Smooth muscle cell (in vitro differentiated cells): ENCODE measurements around the gene PTPRD. TPM values are rescaled to one million over a fixed set of nuclear protein-coding genes. Genes with fewer than 3 reads are reported as not detected.

Source experiments
- DNase-seq: peaks from one replicate; lab custom pipeline; 2025; ENCODE audit not compliant: unreplicated experiment; lab: John Stamatoyannopoulos, UW
- H2AFZ ChIP-seq: fragments of 200-600 bp; sonication (generic); 2 replicates; pipeline ENCODE4 v1.6.0; 2016; ENCODE audit warnings: antibody characterized with exemption, low read depth, mild to moderate bottlenecking
- H3F3A ChIP-seq: fragments of 200-600 bp; sonication (generic); 2 replicates; pipeline ENCODE4 v1.6.0; 2017; ENCODE audit warnings: antibody characterized with exemption, low read depth
- H3K27ac ChIP-seq: fragments of 200-600 bp; sonication (generic); 2 replicates; pipeline ENCODE4 v1.5.1; 2016; ENCODE audit warnings: low read depth, mild to moderate bottlenecking
- H3K27me3 ChIP-seq: fragments of 200-600 bp; sonication (generic); 2 replicates; pipeline ENCODE4 v1.6.1; 2016; ENCODE audit warnings: low read depth, mild to moderate bottlenecking
- H3K36me3 ChIP-seq: fragments of 200-600 bp; sonication (generic); 2 replicates; pipeline ENCODE4 v1.5.1; 2016; ENCODE audit warnings: low read depth
- H3K4me1 ChIP-seq: fragments of 200-600 bp; sonication (generic); 2 replicates; pipeline ENCODE4 v1.5.1; 2016; ENCODE audit warnings: low read depth
- H3K4me2 ChIP-seq: fragments of 200-600 bp; sonication (generic); 2 replicates; pipeline ENCODE4 v1.6.0; 2016; ENCODE audit warnings: mild to moderate bottlenecking
- H3K4me3 ChIP-seq: fragments of 200-600 bp; sonication (generic); 2 replicates; pipeline ENCODE4 v1.5.1; 2016; ENCODE audit warnings: mild to moderate bottlenecking
- H3K79me2 ChIP-seq: fragments of 200-600 bp; sonication (generic); 2 replicates; pipeline ENCODE4 v1.6.0; 2016; ENCODE audit warnings: low read depth, mild to moderate bottlenecking
- H3K9ac ChIP-seq: fragments of 200-600 bp; sonication (generic); 2 replicates; pipeline ENCODE4 v1.6.0; 2016; ENCODE audit warnings: low read depth
- H3K9me3 ChIP-seq: fragments of 200-600 bp; sonication (generic); replicated peaks from 2 replicates; pipeline ENCODE4 v1.5.1; 2016; ENCODE audit warnings: low read depth
- H4K20me1 ChIP-seq: fragments of 200-600 bp; sonication (generic); 2 replicates; pipeline ENCODE4 v1.6.0; 2016; ENCODE audit warnings: low read depth
- WGBS: methylation state at CpG from one replicate; pipeline ENCODE4 v1.1.7; 2016; ENCODE audit warnings: low lambda C conversion rate; 5-methylcytosine and 5-hydroxymethylcytosine counted together
- polyA plus RNA-seq: library from polyadenylated mRNA; unstranded; fragments of >200 nt; fragmentation: Nextera tagmentation; extraction: Ambion mirVana; gene quantifications from 2 replicates; pipeline ENCODE4 v1.2.1, GENCODE V29; 2016
- total RNA-seq: library from RNA; depleted of rRNA; stranded (reverse); fragments of >200 nt; gene quantifications from 2 replicates; pipeline ENCODE4 v1.2.3, GENCODE V29; 2014
- TF ChIP-seq, protein P1 (sequence below): fragments of 200-600 bp; sonication (generic); IDR thresholded peaks from 2 replicates; pipeline ENCODE4 v1.5.1; 2017; ENCODE audit warnings: borderline replicate concordance, mild to moderate bottlenecking, antibody characterized with exemption; ENCODE audit not compliant: insufficient read depth, poor library complexity, severe bottlenecking

Gene PTPRD
- total and polyA plus RNA-seq, 2 experiments from 2014 or later = 6.5 to 61.0 TPM

DNA sequence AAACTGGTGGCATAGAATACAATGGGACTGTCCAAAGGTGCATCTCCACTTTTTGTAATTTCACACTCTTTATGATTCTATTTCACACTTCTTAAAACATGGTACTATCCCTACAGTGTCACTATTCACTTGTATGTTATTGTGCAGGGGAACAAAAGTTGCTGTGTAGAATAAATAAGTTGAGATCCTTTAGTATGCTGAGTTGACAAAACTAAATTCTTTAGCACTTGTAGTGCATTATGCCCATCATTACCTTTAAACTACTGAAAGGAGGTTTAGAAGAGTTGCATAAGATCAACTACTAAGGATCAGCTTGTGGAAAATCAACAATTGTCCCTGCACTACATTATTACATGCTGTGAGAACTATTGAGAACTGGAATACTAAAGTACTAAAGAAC is 1380.9 kb downstream of the PTPRD start:
- DNase-seq = no peak
- no peaks in the 10 kb centered on the region for H3K79me2 ChIP-seq
- H3K4me2 ChIP-seq = no peak overlapping the region
- H4K20me1 ChIP-seq = no peaks in the 10 kb centered on the region
- TF ChIP-seq, protein P1, sequence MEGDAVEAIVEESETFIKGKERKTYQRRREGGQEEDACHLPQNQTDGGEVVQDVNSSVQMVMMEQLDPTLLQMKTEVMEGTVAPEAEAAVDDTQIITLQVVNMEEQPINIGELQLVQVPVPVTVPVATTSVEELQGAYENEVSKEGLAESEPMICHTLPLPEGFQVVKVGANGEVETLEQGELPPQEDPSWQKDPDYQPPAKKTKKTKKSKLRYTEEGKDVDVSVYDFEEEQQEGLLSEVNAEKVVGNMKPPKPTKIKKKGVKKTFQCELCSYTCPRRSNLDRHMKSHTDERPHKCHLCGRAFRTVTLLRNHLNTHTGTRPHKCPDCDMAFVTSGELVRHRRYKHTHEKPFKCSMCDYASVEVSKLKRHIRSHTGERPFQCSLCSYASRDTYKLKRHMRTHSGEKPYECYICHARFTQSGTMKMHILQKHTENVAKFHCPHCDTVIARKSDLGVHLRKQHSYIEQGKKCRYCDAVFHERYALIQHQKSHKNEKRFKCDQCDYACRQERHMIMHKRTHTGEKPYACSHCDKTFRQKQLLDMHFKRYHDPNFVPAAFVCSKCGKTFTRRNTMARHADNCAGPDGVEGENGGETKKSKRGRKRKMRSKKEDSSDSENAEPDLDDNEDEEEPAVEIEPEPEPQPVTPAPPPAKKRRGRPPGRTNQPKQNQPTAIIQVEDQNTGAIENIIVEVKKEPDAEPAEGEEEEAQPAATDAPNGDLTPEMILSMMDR = no peak
- H3K36me3 ChIP-seq = no peaks in the 10 kb centered on the region
- no peaks in the 10 kb centered on the region for H3K27me3 ChIP-seq
- H2AFZ ChIP-seq = no peak overlapping the region
- H3K4me3 ChIP-seq = no peak overlapping the region
- H3K27ac ChIP-seq = no peak overlapping the region
- H3K9ac ChIP-seq = no peak overlapping the region
- no peaks in the 10 kb centered on the region for H3F3A ChIP-seq
- no peaks in the 10 kb centered on the region for H3K9me3 ChIP-seq
- H3K4me1 ChIP-seq = peaks cover 3% of the 10 kb centered on the region

DNA sequence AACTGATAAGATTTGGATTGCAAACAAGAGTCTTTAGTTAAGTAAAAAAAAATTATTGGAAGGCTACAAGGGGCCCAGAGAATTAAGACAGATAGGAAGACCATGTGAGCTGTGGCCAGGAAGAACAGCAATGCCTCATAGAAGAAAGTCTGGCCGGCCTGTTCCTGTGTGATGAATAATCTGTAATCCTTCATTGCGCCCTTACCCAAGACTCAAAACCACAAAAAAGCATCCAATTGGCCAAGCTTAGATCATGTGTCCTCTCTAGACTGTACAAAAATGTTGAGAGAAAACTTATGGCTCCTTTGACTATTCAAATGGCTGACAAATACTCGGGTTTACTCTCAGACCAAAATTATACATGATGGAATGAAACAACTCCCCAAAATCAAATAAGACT is 1383.5 kb downstream of the PTPRD start:
- no peak overlapping the region for H3K4me3 ChIP-seq
- H3K9me3 ChIP-seq = no peaks in the 10 kb centered on the region
- no peak overlapping the region for H3K9ac ChIP-seq
- no peaks in the 10 kb centered on the region for H3K79me2 ChIP-seq
- WGBS = 74% methylated on average over 3 of the region's 3 CpGs
- no peaks in the 10 kb centered on the region for H3K4me1 ChIP-seq
- no peak for DNase-seq
- no peak overlapping the region for H2AFZ ChIP-seq
- no peaks in the 10 kb centered on the region for H3K27me3 ChIP-seq
- no peaks in the 10 kb centered on the region for H3F3A ChIP-seq
- TF ChIP-seq, protein P1 = no peak
- H3K4me2 ChIP-seq = no peak overlapping the region
- H3K36me3 ChIP-seq = no peaks in the 10 kb centered on the region
- H3K27ac ChIP-seq = no peak overlapping the region
- H4K20me1 ChIP-seq = no peaks in the 10 kb centered on the region

DNA sequence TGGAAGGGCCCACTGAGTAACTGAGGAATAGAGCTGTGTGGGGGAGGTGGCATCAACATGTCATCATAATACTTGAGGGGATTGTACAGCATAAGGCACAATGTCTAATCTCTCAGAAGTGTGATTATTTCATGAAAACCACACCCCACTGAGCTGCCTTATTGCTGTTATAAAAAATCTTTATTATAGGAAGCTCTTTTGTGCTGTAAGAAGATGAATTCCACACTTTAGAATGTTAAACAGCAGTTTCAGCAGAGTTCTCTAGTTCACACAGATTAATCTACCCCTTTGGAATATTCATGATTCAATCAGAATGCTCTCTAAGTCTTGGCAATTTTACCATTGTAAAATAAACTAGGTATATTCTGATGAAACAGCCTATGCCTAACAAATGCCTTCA is 1389.6 kb downstream of the PTPRD start:
- H3F3A ChIP-seq = no peaks in the 10 kb centered on the region
- DNase-seq = no peak
- TF ChIP-seq, protein P1 = no peak
- H3K9me3 ChIP-seq = no peaks in the 10 kb centered on the region
- H3K27me3 ChIP-seq = no peaks in the 10 kb centered on the region
- H3K79me2 ChIP-seq = no peaks in the 10 kb centered on the region
- H2AFZ ChIP-seq = no peak overlapping the region
- H4K20me1 ChIP-seq = no peaks in the 10 kb centered on the region
- no peak overlapping the region for H3K4me2 ChIP-seq
- no peak overlapping the region for H3K9ac ChIP-seq
- peaks cover 3% of the 10 kb centered on the region for H3K4me1 ChIP-seq
- no peak overlapping the region for H3K27ac ChIP-seq
- H3K4me3 ChIP-seq = no peak overlapping the region
- no peaks in the 10 kb centered on the region for H3K36me3 ChIP-seq

DNA sequence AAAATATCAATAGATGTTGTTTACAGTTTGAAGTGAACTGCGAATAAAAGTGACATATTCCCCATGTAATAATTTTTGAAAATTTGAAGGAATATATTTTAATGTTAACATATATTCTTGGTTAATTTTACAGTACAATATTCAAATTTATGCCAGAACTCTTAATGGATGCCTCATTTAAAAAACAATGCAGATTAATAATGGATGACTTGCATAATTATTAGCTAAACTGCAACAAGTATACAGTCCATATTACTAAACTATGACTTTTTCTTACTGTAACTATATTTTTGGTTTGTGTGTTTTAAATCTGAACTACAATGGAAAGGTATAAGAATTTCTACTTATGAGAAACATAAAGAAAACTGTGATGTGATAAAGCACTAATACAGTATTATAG is 1390.1 kb downstream of the PTPRD start:
- no peaks in the 10 kb centered on the region for H3F3A ChIP-seq
- H4K20me1 ChIP-seq = no peaks in the 10 kb centered on the region
- TF ChIP-seq, protein P1 = no peak
- H2AFZ ChIP-seq = no peak overlapping the region
- H3K9me3 ChIP-seq = no peaks in the 10 kb centered on the region
- H3K27ac ChIP-seq = no peak overlapping the region
- no peak overlapping the region for H3K4me3 ChIP-seq
- H3K27me3 ChIP-seq = no peaks in the 10 kb centered on the region
- no peaks in the 10 kb centered on the region for H3K36me3 ChIP-seq
- no peak for DNase-seq
- H3K4me2 ChIP-seq = no peak overlapping the region
- no peak overlapping the region for H3K9ac ChIP-seq
- no peaks in the 10 kb centered on the region for H3K79me2 ChIP-seq
- 97% methylated on average over 1 of the region's 1 CpG for WGBS
- peaks cover 3% of the 10 kb centered on the region for H3K4me1 ChIP-seq
